ENCODE results near the gene GLRA1.

GRCh38 chr5:151862811-151863472, 61.7 kb downstream of the GLRA1 start:
- TF ChIP-seq CTCF (IDR thresholded peaks at IDR 0.05) = no peak
- no peak for TF ChIP-seq POLR2AphosphoS5 (IDR thresholded peaks at IDR 0.05; ENCODE audit: low read depth, low read length)
- TF ChIP-seq, protein P1, sequence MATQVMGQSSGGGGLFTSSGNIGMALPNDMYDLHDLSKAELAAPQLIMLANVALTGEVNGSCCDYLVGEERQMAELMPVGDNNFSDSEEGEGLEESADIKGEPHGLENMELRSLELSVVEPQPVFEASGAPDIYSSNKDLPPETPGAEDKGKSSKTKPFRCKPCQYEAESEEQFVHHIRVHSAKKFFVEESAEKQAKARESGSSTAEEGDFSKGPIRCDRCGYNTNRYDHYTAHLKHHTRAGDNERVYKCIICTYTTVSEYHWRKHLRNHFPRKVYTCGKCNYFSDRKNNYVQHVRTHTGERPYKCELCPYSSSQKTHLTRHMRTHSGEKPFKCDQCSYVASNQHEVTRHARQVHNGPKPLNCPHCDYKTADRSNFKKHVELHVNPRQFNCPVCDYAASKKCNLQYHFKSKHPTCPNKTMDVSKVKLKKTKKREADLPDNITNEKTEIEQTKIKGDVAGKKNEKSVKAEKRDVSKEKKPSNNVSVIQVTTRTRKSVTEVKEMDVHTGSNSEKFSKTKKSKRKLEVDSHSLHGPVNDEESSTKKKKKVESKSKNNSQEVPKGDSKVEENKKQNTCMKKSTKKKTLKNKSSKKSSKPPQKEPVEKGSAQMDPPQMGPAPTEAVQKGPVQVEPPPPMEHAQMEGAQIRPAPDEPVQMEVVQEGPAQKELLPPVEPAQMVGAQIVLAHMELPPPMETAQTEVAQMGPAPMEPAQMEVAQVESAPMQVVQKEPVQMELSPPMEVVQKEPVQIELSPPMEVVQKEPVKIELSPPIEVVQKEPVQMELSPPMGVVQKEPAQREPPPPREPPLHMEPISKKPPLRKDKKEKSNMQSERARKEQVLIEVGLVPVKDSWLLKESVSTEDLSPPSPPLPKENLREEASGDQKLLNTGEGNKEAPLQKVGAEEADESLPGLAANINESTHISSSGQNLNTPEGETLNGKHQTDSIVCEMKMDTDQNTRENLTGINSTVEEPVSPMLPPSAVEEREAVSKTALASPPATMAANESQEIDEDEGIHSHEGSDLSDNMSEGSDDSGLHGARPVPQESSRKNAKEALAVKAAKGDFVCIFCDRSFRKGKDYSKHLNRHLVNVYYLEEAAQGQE (IDR thresholded peaks at IDR 0.05; ENCODE audit: insufficient read depth in 1 of 2, low read depth in 2 of 2, low read length in 1 of 2) = no peak
